OCI-M2 (cell line): ENCODE measurements around the gene GOLGA7B.
"Not testable (repeated sequence)": the region's sequence is repeated elsewhere in the genome, so short reads cannot be mapped to it uniquely, and the experiment has no call there.

Experiments used
- DNase-seq: peaks from one replicate; lab custom pipeline; 2025; ENCODE audit not compliant: unreplicated experiment; lab: John Stamatoyannopoulos, UW

The GOLGA7B gene

DNA sequence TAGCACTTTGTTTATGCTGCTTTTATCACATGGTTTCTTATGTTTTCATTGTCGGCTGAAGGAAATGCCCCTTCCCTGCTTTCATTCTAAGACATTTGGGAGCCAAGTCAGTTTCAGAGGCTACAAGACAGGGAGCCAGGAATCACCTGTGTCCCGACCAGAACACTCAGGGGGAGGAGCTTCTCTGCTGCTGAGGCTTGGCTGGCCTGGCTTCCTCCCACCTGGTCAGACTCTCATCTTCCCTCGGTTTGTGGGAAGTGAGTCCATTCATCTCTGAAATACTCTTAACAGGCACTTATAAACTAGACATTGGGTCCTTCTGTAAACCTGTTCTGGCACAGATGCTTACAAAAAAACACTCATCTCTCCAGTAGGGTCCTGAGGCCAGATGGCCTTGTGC, 19.6 kb upstream of the GOLGA7B start:
- no peak for DNase-seq

DNA sequence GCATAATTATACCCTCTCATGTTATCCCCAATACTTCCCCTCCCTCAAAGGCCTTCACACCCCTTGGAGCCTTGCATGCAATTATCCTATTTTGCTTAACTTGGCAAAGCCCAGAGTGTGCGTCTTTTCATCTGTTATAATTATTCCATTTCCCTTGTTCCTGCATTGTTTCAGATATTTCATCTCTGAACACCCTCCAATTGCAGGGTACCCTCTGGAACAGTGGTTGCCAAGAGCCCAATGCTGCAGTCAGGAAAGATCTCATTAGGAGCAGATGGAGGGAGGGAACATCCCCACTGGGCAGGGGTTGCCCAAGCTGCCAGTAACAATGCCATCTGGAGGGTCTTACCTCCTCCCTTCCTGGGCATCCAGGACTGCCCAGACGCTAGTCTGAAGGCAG, 18.4 kb upstream of the GOLGA7B start:
- DNase-seq = no peak

DNA sequence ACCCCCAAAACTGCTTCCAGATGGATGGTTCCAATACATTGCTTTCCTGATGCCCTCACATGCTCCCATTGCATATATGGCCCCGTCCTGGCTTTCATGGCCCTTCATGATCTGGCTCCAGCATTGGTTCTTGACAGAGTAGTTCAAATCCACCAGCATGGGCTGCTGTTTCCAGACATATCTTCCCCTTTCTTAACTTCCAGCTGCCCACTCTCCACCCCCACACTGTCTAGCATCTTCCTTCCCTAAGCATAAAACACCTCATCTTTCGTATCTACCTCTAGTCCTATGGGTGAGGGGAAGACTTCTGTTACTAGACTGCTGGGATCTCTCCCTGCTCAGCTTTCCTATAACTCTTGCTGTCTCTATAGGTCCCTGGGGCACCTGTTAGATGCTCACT, 13.2 kb upstream of the GOLGA7B start:
- no peak for DNase-seq

DNA sequence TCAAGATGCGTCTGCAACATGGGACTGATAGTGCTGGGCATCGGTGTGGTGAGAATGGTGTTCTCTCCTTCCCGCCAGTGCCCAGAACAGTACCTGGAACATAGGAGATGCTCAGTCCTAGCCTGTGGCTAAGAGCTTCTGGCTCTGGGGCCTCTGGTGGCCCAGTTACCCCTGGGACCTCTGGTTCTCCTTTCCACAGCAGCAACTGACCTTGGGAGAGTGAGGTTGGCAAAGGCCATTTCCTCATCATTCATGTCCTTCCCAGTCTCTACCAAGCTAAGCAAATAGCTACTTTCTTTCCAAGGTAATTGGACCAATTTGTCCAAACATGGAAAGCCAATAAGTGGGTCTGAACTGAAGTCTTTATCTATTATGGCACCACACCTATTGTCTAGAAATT, 11.6 kb upstream of the GOLGA7B start:
- no peak for DNase-seq

DNA sequence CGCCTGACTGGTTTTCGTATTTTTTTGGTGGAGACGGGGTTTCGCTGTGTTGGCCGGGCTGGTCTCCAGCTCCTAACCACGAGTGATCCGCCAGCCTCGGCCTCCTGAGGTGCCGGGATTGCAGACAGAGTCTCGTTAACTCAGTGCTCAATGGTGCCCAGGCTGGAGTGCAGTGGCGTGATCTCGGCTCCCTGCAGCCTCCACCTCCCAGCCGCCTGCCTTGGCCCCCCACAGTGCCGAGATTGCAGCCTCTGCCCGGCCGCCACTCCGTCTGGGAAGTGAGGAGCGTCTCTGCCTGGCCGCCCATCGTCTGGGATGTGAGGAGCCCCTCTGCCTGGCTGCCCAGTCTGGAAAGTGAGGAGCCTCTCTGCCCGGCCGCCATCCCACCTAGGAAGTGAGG, 8.5 kb upstream of the GOLGA7B start:
- not testable (repeated sequence) for DNase-seq

- DNase-seq = not testable (repeated sequence)
These were observed 7.5 kb upstream of the GOLGA7B start for GRCh38 chr10:97842114-97842513.

GRCh38 chr10:97842656-97843280, 6.9 kb upstream of the GOLGA7B start:
- no peak for DNase-seq

- DNase-seq = no peak
These were observed 6.4 kb upstream of the GOLGA7B start for GRCh38 chr10:97843281-97843671.

GRCh38 chr10:97843972-97844371, 5.7 kb upstream of the GOLGA7B start:
- DNase-seq = not testable (repeated sequence)

GRCh38 chr10:97844678-97845077, 5.0 kb upstream of the GOLGA7B start:
- DNase-seq = no peak

GRCh38 chr10:97849103-97849686, 448 bp upstream of the GOLGA7B start:
- DNase-seq = no peak

GRCh38 chr10:97850446-97850845, 803 bp downstream of the GOLGA7B start:
- no peak for DNase-seq

GRCh38 chr10:97851341-97852001, 1.8 kb downstream of the GOLGA7B start:
- DNase-seq = no peak

DNA sequence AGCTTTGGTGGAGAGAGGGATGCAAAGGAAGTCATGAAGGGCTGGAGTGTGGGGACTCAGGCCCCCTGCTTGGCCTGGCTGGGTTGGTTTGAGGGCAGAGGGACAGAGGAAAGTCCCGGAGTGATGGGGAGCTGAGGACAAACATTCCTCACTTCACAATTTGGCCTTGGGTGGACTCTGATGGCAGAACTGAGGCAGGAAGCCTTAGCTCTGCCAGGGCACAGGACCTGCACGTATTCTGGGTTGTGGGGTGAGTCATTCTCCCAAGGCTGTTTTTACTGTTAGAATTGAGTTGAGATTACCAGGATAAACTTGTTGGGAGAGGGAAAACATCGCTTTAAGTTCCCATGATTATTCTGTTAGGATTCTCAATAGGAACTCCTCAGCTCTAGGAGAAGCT, 2.6 kb downstream of the GOLGA7B start:
- no peak for DNase-seq

DNA sequence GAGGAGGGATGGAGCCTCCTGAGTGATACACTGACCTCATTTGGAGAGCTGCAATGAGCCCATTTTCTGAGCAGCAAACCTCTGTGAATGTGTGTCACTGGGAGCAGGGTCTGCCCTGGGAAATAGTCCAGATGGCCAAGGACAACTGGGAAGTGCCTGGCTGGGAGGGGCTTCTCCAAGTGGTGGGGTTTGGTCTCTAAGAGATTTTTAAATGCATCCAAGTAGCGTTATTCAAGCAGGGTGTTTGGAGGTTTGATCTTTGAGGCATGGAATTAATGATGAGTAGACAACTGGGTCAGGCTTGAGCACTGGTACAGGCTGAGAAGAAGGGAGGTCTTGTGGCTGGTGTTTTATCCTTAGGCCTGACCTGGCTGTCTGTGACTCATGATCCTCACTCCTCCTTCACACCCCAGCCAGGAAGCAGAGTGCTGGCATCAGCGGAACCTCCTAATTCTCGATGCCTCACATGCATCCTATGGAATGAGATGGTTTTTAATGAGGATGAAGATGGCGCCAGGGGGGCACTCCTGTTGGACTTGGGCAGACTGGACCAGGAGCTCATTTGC, 3.3 kb downstream of the GOLGA7B start:
- no peak for DNase-seq

DNA sequence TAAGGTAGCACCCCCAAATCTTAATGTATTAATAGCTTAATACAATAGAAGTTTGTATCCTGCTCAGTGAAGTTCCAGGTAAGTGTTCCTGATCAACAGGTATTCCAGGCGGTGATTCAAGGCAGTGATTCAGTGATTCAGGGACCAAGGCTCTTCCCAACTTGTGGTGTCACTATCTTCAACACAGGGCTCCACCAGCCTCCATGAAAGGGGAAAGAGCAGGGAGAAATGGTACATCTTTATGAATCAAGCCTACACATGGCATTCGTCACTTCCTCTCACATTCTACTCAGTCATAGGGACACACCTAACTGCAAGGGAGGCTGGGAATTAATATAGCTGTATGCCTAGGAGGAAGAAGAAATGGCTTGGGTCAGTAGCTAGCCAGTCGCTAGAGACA, 5.1 kb downstream of the GOLGA7B start:
- no peak for DNase-seq

- no peak for DNase-seq
These were observed 8.4 kb downstream of the GOLGA7B start for GRCh38 chr10:97858001-97858439.

- DNase-seq = no peak
These were observed 11.6 kb downstream of the GOLGA7B start for GRCh38 chr10:97861097-97861750.

DNA sequence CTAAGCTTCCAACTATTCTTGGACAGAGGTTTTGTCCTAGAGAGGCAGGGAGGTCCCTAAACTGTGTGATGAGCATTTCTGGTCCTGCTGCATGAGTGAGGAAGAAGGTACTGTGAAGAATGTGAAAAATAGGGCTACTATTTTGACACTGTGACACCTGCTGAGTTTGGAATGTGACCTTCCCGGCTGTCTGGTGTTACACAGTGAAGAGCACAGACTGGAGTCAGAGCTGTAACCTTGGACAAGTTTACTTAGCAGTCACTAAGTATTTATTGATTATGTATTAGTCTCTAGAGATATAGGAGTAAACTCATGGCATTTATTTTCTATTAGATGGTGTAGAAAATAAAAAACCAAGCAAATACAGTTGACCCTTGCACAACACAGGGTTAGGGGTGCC, 12.3 kb downstream of the GOLGA7B start:
- DNase-seq = no peak

DNA sequence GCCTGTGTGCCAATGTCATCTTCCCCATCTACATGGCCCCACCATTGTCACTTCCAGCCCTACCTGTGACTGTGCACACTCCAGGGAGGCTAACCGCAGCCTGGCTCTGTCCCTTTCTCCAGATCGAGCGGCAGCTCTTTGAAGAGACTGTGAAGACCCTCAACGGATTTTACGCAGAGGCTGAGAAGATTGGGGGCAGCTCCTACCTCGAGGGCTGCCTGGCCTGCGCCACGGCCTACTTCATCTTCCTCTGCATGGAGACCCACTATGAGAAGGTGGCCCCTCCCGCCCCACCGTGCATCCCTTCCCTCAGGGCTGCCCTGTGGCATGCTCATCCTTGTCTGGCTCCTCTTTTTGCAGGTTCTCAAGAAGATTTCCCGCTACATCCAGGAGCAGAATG, 14.2 kb downstream of the GOLGA7B start:
- no peak for DNase-seq

DNA sequence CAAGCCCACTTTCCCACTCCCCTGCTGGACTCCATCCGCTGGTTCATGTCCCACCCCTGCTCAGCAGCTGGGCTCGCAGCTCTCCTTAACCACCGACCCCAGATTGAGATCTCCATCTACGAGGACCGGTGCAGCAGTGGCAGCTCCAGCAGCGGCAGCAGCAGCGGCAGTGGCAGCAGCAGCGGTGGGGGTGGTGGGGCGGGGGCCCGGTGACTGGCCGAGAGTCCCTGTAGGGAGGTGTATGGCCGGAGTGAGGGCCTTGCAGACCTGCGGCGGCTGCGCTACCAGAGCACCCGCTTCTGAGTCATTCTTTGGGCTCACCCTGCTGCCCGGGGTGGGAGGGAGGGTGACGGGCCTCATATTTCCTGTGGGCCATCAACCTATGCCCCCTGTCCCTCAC, 15.8 kb downstream of the GOLGA7B start:
- DNase-seq = no peak
